GM18870 (cell line): ENCODE measurements around the gene ANXA2.
"Not testable (repeated sequence)": the region's sequence is repeated elsewhere in the genome, so short reads cannot be mapped to it uniquely, and the experiment has no call there.

Source experiments
- ATAC-seq: cut with Tn5 transposase; IDR thresholded peaks from one replicate; pipeline ENCODE4 v1.9.1; 2021; ENCODE audit warnings: moderate library complexity; ENCODE audit not compliant: unreplicated experiment

The ANXA2 gene

DNA sequence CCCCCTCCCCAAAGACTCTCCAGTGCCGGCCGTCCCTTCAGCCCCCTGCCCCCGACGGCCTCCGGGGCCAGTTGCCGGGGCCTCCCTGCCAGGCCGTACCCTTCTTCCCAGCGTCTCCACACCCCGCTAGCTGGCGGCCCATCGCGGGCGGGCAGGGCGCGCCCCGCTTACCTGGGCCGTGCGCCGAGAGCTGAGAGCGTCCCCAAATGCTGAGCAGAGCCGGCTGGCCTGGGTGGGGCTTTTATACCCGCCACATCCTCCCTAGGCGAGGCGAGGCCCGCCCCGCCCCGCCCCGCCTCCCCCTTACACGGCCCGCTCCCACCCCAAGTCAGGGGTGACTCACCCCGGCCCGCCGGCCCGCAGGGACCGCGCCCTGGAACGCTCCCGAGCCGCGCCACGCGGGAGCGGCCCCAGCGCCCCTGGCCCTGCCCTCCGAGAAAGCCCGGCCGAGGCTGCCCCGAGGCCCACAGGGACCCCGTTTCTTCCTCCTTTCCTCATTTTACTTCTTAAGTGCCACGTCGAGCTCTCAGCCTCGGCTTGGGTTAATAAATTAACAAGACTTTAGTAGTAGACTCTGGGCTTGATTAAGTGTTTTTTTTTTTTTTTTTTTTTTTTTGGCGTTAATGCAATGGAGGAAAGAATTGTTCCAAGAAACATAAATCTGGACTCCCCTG is at the start of gene ANXA2:
ANXA2 (minus strand) TSS at position 215 of the 674 bp plus-strand sequence. CDS start 11,911 bp downstream, outside the sequence.
- ATAC-seq = peak; percentile 47

DNA sequence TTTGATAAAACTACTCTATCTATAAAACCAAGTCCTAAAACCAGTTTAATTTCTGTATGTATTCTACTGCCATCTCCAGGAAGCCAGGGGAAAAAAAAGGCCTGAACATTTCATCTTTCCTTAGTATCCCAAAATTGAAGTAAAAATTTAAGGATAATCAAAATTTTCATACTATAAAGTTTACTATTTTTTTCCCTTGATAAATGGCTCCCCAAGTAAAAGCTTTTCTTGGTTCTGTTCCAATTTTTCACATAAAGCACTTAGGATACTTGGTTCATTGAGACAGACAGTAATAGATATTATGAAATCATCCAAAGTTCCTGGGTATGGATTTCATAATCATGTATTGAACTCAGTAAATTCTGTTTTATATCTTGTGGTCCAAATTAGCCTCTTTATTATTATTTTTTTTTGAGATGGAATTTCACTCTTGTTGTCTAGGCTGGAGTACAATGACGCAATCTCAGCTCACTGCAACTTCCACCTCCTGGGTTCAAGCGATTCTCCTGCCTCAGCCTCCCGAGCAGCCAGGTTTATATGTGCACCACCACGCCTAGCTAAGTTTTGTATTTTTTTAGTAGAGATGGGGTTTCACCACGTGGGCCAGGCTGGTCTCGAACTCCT is 46.6 kb upstream of the ANXA2 start:
- ATAC-seq = no peak

DNA sequence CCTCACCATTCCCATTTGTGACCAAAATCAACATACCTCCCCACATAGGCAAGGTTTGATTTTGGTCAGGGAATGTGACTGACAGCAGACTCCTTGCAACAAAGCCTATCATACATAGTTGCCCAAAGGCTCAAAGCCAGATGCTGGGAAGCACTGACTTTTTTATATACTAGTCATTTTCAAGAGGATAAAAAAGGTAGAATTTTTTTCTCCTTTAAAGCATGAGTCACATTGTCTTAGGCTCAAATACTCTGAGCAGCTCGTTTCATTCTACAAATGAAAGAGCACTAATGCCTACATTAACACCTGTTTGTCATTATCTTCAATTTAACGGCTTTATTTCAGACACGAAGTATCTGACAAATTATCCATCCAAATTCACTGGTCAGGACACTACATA is 45.0 kb upstream of the ANXA2 start:
- no peak for ATAC-seq

DNA sequence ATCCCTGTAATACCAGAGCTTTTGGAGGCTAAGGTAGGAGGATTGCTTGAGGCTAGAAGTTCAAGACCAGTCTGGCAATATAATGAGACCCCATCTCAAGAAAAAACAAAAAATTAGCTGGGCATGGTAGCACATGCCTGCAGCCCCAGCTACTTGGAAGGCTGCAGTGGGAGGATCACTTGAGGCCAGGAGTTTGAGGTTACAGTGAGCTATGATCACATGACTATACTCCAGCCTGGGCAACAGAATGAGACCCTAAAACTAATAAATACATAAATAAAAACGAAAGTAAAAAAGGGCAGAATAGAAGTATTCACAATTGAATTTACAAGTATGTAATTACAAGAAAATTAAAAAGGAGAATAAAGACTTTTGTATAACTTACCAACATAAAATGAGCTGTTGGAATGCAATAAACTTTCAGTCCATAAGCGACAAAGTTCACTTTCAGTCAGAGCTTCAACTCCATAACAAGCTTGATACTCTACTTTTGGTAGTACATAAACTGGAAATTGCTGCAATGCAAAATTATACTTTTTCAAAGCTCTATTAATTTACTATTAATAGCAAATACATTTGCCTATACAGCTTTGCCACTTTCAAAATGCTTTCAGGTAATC is 44.4 kb upstream of the ANXA2 start:
- no peak for ATAC-seq

DNA sequence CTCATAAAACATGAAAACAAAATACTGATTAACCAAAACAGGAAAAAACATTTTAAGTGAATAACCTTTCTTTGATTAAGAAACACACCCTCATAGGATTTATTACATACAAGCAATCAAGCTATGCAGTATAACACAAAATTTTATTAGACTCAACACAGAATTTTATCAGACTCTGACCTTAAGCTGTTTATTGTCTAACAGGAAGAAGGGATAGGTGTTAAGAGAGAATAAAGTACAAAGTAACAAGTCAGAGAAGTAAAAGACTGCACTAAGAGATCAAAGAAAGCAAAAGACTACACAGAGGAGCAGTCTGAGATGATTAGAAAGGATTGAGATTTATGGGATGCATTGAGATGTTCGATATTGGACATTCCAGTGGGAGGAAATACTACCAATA is 43.5 kb upstream of the ANXA2 start:
- ATAC-seq = no peak

DNA sequence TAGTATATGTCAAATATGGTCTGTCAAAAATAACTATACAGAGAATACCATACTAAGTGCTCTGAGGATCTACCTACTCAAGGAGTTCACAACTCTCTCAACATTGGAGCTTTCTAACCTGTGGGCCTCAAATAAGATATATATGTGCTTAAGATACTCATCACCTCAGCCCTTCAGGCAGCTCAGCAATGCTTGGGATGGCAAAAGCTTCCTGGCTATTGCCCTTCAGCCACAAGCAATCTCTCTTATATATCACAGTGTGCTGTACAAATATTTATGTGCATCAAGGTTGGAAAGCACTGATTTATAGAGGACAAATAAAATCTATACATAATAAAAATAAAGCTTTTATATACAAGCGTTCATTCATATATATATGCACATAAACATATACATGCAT is 40.9 kb upstream of the ANXA2 start:
- ATAC-seq = no peak

DNA sequence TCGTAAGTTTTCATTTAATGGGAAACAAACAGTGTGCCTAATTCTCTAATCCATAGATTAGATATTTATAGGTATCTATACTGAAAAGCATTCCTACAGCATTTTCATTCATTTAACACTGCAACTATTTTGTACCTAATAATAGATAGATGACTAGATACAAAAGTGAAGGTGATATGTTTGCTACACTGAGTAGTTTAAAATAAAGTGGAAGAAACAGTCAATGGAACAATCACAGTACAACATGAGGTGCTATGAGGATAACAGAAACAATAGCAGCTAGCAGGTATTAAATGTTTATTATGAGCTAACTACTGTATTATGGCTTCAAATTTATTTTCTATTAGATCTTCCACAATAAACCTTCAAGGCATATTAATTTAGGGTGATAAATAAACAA is 31.1 kb upstream of the ANXA2 start:
- ATAC-seq = no peak

DNA sequence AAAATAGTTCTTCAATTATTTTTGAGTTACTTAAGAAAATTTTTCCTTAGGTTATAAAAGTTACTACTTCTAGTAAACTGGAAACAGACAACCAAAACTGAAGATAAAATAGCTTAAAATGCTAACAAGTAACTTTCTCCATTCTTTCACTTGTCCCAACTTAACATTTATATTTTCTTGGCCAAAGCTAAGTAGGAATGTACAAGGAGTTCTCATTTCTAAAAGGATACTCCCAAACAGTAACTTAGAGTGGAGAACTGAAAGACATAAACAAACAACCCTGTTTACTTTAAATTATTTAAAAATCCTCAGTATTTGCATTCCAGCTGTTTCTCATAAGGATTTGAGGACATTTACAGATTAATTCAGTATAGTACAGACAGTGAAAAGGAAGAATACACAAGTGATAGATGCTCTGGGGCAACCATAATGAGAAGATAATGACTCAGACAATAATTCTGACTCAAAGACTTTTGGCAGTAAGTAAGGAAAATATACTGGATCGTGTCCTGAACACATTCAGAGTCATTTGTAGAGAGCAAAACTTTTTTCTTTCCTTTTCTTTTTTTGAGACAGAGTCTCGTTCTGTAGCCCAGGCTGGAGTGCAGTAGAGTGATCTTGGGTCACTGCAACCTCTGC is 29.2 kb upstream of the ANXA2 start:
- no peak for ATAC-seq

DNA sequence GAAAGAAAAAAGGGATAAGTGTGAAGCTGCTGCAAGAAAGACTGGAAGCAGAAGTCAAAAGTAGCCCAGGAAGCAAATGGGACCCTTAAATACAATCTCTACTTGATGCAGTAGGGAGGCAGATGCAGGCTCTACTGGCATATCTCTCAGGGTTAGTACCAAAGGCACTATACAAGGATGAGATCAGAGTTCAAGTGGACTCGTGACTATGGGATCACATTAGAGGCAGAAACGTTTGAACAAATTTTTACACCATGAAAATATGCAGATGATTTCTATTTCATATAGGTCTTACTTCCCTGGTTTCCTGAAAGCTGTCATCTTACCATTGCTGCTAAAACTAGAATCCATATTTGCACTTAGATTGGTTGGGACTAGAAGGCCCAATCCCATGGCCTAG is 27.7 kb upstream of the ANXA2 start:
- no peak for ATAC-seq

DNA sequence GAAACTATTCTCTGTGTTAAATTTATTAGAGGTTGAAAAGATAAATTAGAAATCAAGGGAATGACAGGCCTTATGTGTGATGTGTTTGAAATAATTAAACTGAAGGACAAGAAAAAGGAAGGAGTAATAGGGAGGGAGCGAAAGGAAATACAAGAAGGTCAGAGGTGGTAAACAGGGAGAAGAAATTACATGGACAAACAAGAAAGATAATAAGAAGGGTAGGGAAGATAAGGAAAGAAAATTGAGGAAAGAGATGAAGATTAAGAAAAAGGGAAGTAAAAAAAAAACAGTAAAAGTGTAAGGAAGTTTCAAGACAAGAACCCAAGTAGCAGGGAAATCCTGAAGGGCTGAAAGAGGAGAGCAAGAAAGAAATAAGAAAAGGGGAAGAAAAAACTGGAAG is 26.2 kb upstream of the ANXA2 start:
- ATAC-seq = no peak

DNA sequence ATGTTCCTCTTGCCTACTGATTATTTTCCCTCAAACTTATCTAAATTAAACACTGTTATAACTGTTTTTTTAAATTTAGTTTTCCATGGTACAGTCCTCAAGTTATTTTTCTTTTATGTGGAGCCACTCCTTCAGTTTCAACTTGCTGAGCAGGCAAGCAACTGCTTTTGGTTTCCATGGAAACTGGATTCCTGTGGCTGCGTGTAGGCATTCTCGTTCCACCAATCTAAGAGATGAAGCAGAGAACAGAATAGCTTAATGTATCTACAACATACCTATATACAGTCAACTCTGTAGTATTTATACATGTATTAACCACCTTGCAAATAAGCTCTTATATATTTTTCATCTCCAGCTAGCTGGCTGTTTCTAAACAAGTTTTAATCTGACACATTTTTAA is 25.8 kb upstream of the ANXA2 start:
- ATAC-seq = no peak

DNA sequence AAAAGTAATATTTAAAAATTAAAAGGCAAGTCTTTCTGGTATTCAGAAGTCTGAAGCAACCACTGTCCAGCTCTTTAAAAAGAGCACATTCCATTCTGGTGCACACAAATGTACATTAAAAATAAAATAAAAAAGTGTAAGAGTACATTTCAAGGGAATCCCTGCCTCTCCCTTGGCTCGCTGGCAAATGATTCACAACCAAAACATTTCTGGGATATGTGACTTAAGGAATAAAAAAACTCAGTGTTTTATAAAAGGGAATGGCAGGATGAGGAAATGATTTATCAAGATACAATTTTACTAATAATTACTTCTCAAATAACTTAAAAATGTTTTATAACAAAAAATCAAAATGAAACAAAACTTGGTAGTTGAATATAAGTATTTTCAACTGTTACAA is 23.8 kb upstream of the ANXA2 start:
- no peak for ATAC-seq

DNA sequence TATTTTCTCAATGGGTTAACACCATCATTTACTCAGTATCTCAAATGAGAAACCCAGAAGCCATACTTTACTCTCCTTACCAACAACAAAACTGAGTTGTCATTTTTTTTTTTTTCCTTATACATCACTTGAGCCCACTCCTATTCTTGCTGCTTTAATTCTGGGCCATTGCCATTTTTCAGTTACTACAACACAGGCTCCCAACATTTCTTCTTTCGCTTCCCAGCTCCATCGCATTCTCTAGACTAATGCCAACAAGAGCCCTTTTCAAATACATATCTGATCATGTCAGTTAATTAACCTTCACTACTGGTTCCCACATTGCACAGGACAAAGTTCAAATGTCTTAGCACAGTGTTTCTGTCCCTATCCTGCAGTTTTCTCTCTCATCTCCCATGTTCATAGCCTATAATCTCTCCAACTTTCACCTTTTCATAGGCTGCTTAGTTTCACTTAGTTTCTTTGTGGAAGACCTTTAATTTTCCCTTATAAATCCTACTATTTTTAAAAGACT is 22.5 kb upstream of the ANXA2 start:
- no peak for ATAC-seq

DNA sequence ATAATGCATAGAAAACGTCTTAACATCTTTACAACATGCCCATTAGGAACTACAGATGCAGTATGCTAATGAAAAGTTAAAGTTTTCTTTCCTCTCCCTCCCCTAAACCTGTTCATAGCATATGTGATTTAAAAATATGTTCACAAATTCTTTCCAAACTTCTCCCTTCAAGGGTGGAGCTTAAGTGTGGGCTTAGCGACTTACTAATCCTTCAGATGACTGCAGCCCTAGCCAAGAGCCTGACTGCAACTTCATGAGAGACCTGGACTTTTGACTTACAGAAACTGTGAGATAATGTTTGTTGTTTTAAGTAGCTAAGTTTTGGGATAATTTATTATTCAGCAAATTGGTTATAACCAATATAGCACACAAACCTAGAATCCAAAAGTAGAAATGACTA is 22.0 kb upstream of the ANXA2 start:
- ATAC-seq = no peak

DNA sequence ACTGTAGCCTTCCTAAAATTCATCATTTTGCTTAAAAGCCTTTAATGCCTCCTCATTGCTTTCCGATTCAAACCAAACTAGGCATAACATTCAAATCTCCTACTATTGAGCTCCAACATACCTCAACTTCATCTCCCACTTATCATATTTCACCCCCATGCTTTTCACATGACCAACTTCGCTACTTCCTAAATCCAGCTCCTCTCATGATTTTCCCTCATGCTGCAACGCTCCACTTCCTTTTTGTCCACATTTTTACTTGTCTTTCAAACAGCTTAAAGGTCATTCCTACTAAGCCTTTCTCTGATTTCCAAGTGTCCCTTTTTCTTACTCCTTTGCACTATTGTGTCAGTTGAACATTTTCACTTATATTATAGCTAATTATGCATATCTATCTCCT is 20.3 kb upstream of the ANXA2 start:
- no peak for ATAC-seq

DNA sequence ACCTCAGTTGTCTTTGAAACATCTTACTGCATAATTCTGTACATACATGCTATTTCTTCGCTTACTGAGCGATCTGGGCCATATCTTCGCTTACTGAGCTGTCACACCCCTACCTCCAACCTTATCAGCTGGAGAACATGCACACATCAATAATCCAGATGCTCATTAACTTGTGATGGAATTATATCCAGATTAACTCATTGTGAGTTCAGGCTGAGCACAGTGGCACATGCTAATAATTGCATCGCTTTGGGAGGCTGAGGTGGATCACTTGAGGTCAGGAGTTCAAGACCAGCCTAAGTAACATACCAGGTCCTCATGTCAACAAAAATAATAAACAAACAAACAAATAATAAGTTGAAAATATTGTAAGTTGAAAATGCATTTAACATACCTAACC is 19.3 kb upstream of the ANXA2 start:
- ATAC-seq = no peak

DNA sequence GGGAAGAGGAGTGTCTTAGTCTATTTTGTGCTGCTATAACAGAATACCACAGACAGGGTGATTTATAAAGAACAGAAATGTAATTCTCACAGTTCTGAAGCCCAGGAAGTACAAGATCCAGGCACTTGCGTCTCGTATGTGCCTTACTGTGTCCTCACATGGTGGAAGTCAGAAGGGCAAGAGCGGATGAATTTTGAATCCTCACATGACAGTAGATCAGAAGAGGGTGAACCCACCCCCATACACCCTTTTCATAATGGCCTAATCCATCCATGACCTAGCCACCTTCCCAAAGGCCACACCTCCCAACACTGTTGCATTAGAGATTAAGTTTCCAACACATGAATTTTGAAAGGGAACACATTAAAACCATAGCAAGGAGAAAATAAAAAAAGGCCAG is 18.7 kb upstream of the ANXA2 start:
- ATAC-seq = no peak

DNA sequence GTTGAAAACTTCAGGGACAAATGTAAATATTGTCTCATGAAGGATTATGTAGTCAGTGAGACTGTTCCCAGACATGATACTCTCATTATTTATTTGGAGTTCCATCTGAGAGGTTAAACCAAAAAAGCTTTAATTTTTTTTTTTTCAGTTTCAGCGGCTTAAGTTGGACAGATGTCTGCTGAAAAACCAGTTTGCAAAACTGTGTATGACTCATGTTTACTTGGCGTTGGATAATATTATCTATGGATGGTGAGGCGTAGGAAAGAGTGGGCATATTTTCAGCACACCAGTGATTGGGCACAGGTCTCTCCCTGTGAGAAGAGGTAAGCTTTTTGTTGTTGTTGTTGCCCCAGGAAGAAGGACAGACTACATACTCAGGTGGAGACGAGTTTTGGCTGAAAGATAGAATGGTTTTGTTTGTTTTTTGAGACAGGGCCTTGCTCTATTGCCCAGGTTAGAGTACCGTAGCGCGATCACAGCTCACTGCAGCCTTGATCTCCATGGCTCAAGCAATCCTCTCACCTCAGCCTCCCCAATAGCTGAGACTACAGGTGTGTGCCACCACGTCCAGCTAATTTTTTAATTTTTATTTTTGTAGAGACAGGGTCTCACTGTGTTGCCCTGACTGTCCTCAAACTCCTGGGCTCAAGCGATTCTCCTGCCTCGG is 16.4 kb upstream of the ANXA2 start:
- ATAC-seq = no peak

DNA sequence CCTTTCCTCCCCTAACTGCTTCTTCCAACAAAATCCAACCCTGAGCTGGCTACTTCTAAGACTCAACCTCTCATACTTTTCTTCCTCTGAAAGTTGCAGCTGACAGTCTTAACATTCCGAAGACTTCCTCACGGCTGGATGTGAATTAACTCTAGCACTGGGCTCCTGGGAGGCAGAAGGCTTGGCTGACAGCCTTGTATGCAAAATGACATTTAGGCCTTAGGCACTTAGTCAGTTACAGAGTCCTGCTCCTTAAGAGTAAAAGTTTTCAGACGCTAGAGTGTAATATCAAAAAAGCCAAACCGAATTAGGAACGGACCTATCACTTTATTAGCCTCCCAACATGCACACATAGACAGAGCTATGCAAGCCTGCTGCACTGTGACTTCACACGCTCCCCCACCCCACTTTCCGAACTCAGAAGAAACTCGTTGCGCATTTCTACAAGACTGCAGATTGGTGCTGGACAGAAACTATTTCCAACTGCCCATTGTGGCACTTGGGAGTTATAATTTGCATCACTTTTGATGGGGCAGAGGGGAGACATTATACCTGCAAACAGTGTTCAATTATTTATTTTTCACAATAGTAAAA is 15.5 kb upstream of the ANXA2 start:
- ATAC-seq = no peak

DNA sequence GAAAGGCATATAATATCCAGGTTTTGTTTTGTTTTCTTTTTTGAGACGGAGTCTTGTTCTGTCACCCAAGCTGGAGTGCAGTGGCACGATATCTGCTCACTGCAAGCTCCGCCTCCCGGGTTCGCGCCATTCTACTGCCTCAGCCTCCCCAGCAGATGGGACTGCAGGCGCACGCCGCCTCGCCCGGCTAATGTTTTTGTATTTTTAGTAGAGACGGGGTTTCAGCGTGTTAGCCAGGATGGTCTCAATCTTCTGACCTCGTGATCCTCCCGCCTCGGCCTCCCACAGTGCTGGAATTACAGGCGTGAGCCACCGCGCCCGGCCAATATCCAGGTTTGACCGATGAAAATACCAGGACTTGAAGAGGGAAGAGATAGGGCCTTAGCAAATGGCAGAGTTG is 15.0 kb upstream of the ANXA2 start:
- not testable (repeated sequence) for ATAC-seq
